AG04450 (cell line): ENCODE data around the gene SYNGAP1. TPM values are rescaled to one million over a fixed set of nuclear protein-coding genes. Genes with fewer than 3 reads are reported as not detected.

Source experiments
- CTCF ChIA-PET: fragments of 300-600, 350-600 bp; formaldehyde crosslinking; extraction: SDS; loops from one replicate; lab custom pipeline; 2022; ENCODE audit warnings: antibody characterized with exemption, inconsistent platforms; lab: Charles Lee
- POLR2A ChIA-PET: fragments of 350-600 bp; formaldehyde crosslinking; extraction: SDS; loops from one replicate; lab custom pipeline; 2021; ENCODE audit warnings: antibody characterized with exemption, inconsistent platforms; lab: Yijun Ruan, JAX
- DNase-seq: peaks from one replicate; pipeline ENCODE4 v3.0.0-alpha.2; 2011; ENCODE audit warnings: low read depth, low spot score
- H3K27ac ChIP-seq: one replicate; pipeline ENCODE4 v1.5.1; 2012; ENCODE audit warnings: low read depth, low read length, control low read depth
- H3K27me3 ChIP-seq: one replicate; pipeline ENCODE4 v1.6.0; 2012; ENCODE audit warnings: low read length; ENCODE audit not compliant: control insufficient read depth, insufficient read depth
- H3K4me3 ChIP-seq: 2 replicates; pipeline ENCODE4 v1.5.1; 2011; ENCODE audit warnings: mild to moderate bottlenecking, low read depth, low read length, control low read depth
- H3K9me3 ChIP-seq: 2 replicates; pipeline ENCODE4 v1.5.1; 2012; ENCODE audit warnings: low read length; ENCODE audit not compliant: control insufficient read depth, insufficient read depth
- polyA plus RNA-seq: library from polyadenylated mRNA; depleted of rRNA; stranded (reverse); fragments of >200 nt; gene quantifications from 2 replicates; pipeline ENCODE4 v1.2.3, GENCODE V29; 2011
- TF ChIP-seq, protein P1 (sequence below): IDR thresholded peaks from 2 replicates; pipeline ENCODE4 v1.5.1; 2011; ENCODE audit warnings: low read depth, low read length, control low read depth, inconsistent platforms

SYNGAP1 gene
- polyA plus RNA-seq, 1 experiment = 5.3 TPM

DNA sequence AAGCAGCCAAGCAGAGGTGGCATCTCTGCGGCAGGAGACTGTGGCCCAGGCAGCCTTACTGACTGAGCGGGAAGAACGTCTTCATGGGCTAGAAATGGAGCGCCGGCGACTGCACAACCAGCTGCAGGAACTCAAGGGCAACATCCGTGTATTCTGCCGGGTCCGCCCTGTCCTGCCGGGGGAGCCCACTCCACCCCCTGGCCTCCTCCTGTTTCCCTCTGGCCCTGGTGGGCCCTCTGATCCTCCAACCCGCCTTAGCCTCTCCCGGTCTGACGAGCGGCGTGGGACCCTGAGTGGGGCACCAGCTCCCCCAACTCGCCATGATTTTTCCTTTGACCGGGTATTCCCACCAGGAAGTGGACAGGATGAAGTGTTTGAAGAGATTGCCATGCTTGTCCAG is 15.0 kb upstream of the SYNGAP1 start:
- TF ChIP-seq, protein P1, sequence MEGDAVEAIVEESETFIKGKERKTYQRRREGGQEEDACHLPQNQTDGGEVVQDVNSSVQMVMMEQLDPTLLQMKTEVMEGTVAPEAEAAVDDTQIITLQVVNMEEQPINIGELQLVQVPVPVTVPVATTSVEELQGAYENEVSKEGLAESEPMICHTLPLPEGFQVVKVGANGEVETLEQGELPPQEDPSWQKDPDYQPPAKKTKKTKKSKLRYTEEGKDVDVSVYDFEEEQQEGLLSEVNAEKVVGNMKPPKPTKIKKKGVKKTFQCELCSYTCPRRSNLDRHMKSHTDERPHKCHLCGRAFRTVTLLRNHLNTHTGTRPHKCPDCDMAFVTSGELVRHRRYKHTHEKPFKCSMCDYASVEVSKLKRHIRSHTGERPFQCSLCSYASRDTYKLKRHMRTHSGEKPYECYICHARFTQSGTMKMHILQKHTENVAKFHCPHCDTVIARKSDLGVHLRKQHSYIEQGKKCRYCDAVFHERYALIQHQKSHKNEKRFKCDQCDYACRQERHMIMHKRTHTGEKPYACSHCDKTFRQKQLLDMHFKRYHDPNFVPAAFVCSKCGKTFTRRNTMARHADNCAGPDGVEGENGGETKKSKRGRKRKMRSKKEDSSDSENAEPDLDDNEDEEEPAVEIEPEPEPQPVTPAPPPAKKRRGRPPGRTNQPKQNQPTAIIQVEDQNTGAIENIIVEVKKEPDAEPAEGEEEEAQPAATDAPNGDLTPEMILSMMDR = no peak
- H3K27ac ChIP-seq = no peak overlapping the region
- H3K4me3 ChIP-seq = no peak overlapping the region
- ChIA-PET POLR2A (no interaction called here), CTCF (no interaction called here)
- no peaks in the 10 kb centered on the region for H3K27me3 ChIP-seq
- DNase-seq = no peak
- no peaks in the 10 kb centered on the region for H3K9me3 ChIP-seq

DNA sequence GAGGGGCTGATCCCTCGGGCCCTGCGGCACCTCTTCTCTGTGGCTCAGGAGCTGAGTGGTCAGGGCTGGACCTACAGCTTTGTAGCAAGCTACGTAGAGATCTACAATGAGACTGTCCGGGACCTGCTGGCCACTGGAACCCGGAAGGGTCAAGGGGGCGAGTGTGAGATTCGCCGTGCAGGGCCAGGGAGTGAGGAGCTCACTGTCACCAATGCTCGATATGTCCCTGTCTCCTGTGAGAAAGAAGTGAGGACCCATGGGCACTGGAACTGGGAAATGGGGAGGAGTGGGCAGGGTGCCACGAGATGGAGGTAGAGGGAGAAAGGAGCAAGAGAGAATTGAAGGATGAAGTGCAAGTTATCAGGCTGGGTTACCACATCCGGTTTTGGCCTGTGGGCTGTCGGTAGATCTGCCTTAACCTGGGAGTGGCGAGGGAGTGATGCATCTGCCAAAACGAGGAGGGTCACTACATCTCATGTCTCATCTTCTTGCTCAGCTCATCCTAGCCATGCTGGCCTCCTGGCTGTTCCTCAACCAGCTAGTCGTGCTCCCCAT is 14.4 kb upstream of the SYNGAP1 start:
- DNase-seq = no peak
- no peak overlapping the region for H3K27ac ChIP-seq
- H3K4me3 ChIP-seq = no peak overlapping the region
- POLR2A ChIA-PET = no interaction called here
- TF ChIP-seq, protein P1 = no peak
- CTCF ChIA-PET = interaction anchor here (0.9 kb wide), 1 partner anchor 14 kb away, joined by 3 read pairs; no protein-coding TSS in a partner anchor
- H3K9me3 ChIP-seq = no peaks in the 10 kb centered on the region
- H3K27me3 ChIP-seq = no peaks in the 10 kb centered on the region

GRCh38 chr6:33406126-33406525 is 13.7 kb upstream of the SYNGAP1 start:
- TF ChIP-seq, protein P1 = no peak
- H3K4me3 ChIP-seq = no peak overlapping the region
- CTCF ChIA-PET = interaction anchor here (0.9 kb wide), 1 partner anchor 15 kb away, joined by 3 read pairs; no protein-coding TSS in a partner anchor

GRCh38 chr6:33407132-33407718 is 12.6 kb upstream of the SYNGAP1 start:
- Histone ChIP-seq H3K27ac (peak overlapping the region; percentile 21), H3K4me3 (no peak overlapping the region), H3K9me3 (no peaks in the 10 kb centered on the region), H3K27me3 (no peaks in the 10 kb centered on the region)
- ChIA-PET CTCF (interaction anchor here (0.6 to 2.3 kb wide), 4 partner anchors 17 to 523 kb away, joined by 3 to 11 read pairs (median 4); partner anchors contain the start of gene B3GALT4), POLR2A (interaction anchor here (0.6 kb wide), 1 partner anchor 237 kb away, joined by 3 read pairs; no protein-coding TSS in a partner anchor)
- TF ChIP-seq, protein P1 = peak; percentile 35; the same call in 1 of the 2 replicates
- DNase-seq = no peak

More at GRCh38 chr6:33406126-33406525, 13.7 kb upstream of the SYNGAP1 start:
- POLR2A ChIA-PET = no interaction called here
- Histone ChIP-seq H3K27me3 (no peaks in the 10 kb centered on the region), H3K9me3 (no peaks in the 10 kb centered on the region), H3K27ac (no peak overlapping the region)
- DNase-seq = no peak
